Measurements from ENCODE around the gene NAPB. TPM values are rescaled to one million over a fixed set of nuclear protein-coding genes. Genes with fewer than 3 reads are reported as not detected.

The NAPB gene
- total and polyA plus RNA-seq, 9 donors = 5.6 to 9.2 (median 7.3) TPM

Other genes with a start within 250 kb of the NAPB start
- 19.4 TPM for gene NXT1, start 70.7 kb downstream of the NAPB start, total RNA-seq
- 10 to 100 TPM; 12.5 to 16.1 (median 13.8) TPM for gene NXT1, start 70.7 kb downstream of the NAPB start, polyA plus RNA-seq (ENCODE audit: insufficient read depth in 1 of 8, insufficient read length in 8 of 8, low replicate concordance in 1 of 8)
- 10.8 TPM for gene GZF1, start 59.3 kb downstream of the NAPB start, total RNA-seq
- 10 to 100 TPM in 4 of 8 donors, 1 to 10 TPM in 4; 7.1 to 13.9 (median 9.8) TPM for gene GZF1, start 59.3 kb downstream of the NAPB start, polyA plus RNA-seq (ENCODE audit: insufficient read depth in 1 of 8, insufficient read length in 8 of 8, low replicate concordance in 1 of 8)
- gene CSTL1, start 18.2 kb upstream of the NAPB start, total RNA-seq = not detected
- not detected for gene CSTL1, start 18.2 kb upstream of the NAPB start, polyA plus RNA-seq (ENCODE audit: insufficient read depth in 1 of 8, insufficient read length in 8 of 8, low replicate concordance in 1 of 8)
- not detected for gene CST11, start 31.4 kb upstream of the NAPB start, total RNA-seq
- not detected for gene CST11, start 31.4 kb upstream of the NAPB start, polyA plus RNA-seq (ENCODE audit: insufficient read depth in 1 of 8, insufficient read length in 8 of 8, low replicate concordance in 1 of 8)
- not detected for gene CST8, start 69.6 kb upstream of the NAPB start, total RNA-seq
- not detected for gene CST8, start 69.6 kb upstream of the NAPB start, polyA plus RNA-seq (ENCODE audit: insufficient read depth in 1 of 8, insufficient read length in 8 of 8, low replicate concordance in 1 of 8)
- not detected for gene CST9L, start 147.0 kb upstream of the NAPB start, total RNA-seq
- not detected for gene CST9L, start 147.0 kb upstream of the NAPB start, polyA plus RNA-seq (ENCODE audit: insufficient read depth in 1 of 8, insufficient read length in 8 of 8, low replicate concordance in 1 of 8)
- gene CST9, start 184.4 kb upstream of the NAPB start, total RNA-seq = not detected
- gene CST9, start 184.4 kb upstream of the NAPB start, polyA plus RNA-seq (ENCODE audit: insufficient read depth in 1 of 8, insufficient read length in 8 of 8, low replicate concordance in 1 of 8) = not detected
- gene CST3, start 216.5 kb upstream of the NAPB start, total RNA-seq = 70.0 TPM
- gene CST3, start 216.5 kb upstream of the NAPB start, polyA plus RNA-seq (ENCODE audit: insufficient read depth in 1 of 8, insufficient read length in 8 of 8, low replicate concordance in 1 of 8) = 100 to 1,000 TPM in 7 of 8 donors, 10 to 100 TPM in 1; 84.7 to 145 (median 115) TPM